Activated effector memory CD4-positive, alpha-beta T cell treated with anti-CD3 and anti-CD28 coated beads, Interleukin-2, amount 50 U/mL, for 16 hours (primary cell): ENCODE measurements around the gene DEFB132.
A peak's percentile ranks its signal among the peaks of the same experiment; 100 is the strongest.

ENCODE experiments used
- DNase-seq: peaks from one replicate; pipeline ENCODE4 v3.0.0-alpha.2; 2020

The DEFB132 gene

GRCh38 chr20:297925-298775 is 40.6 kb downstream of the DEFB132 start:
- DNase-seq: peak; percentile 80

- DNase-seq: no peak
These were observed 41.4 kb downstream of the DEFB132 start for GRCh38 chr20:298776-299391.

- DNase-seq: no peak
These were observed 42.9 kb downstream of the DEFB132 start for GRCh38 chr20:300345-300990.

GRCh38 chr20:301886-302848 is 44.6 kb downstream of the DEFB132 start:
- DNase-seq: no peak

- DNase-seq: no peak
These were observed 48.2 kb downstream of the DEFB132 start for GRCh38 chr20:305745-306144.

GRCh38 chr20:308427-309038 is 51.0 kb downstream of the DEFB132 start:
- DNase-seq: no peak

GRCh38 chr20:309306-309840 is 51.8 kb downstream of the DEFB132 start:
- DNase-seq: no peak

- peak; percentile 90 for DNase-seq
These were observed 52.5 kb downstream of the DEFB132 start for GRCh38 chr20:309841-310644.

- DNase-seq: no peak
These were observed 53.1 kb downstream of the DEFB132 start for GRCh38 chr20:310645-311044.
